Keratinocyte (primary cell): ENCODE results near the gene ATP8A2. TPM values are rescaled to one million over a fixed set of nuclear protein-coding genes. Genes with fewer than 3 reads are reported as not detected.
A peak's percentile ranks its signal among the peaks of the same experiment; 100 is the strongest.

ENCODE experiments used
- DNase-seq: peaks from one replicate; pipeline ENCODE4 v3.0.0-alpha.2; 2011; ENCODE audit warnings: low read depth, missing footprints, low spot score
- FAIRE-seq: peaks from 2 replicates; lab custom pipeline; 2011; peaks lifted over from hg19 to GRCh38; lab: Jason Lieb, UNC
- H2AFZ ChIP-seq: 2 replicates; pipeline ENCODE4 v1.6.0; 2012; ENCODE audit warnings: low read length, control low read depth, inconsistent platforms; ENCODE audit not compliant: control insufficient read depth
- H3K27ac ChIP-seq: 2 replicates; pipeline ENCODE4 v1.5.1; 2011; ENCODE audit warnings: low read length; ENCODE audit not compliant: control insufficient read depth, insufficient read depth
- H3K27me3 ChIP-seq: 3 replicates; pipeline ENCODE4 v1.6.0; 2011; ENCODE audit warnings: low read length; ENCODE audit not compliant: control insufficient read depth, insufficient read depth; ENCODE audit errors: extremely low read depth
- H3K36me3 ChIP-seq, 2 experiments: 2 replicates in 1 of 2; 3 replicates in 1 of 2; pipeline ENCODE4 v1.5.1; 2011; ENCODE audit warnings: low read length in 2 of 2, mild to moderate bottlenecking in 1 of 2; ENCODE audit not compliant: control insufficient read depth in 2 of 2, insufficient read depth in 2 of 2; ENCODE audit errors: extremely low read depth in 1 of 2
- H3K4me1 ChIP-seq: 3 replicates; pipeline ENCODE4 v1.5.1; 2011; ENCODE audit warnings: low read length; ENCODE audit not compliant: control insufficient read depth, insufficient read depth; ENCODE audit errors: extremely low read depth
- H3K4me2 ChIP-seq: 3 replicates; pipeline ENCODE4 v1.6.0; 2011; ENCODE audit warnings: low read depth, low read length; ENCODE audit not compliant: control insufficient read depth, insufficient read depth; ENCODE audit errors: extremely low read depth
- H3K4me3 ChIP-seq, 3 experiments: fragments of 200-600 bp in 1 of 3; sonication (generic) in 1 of 3; 2 replicates in 2 of 3; 3 replicates in 1 of 3; pipeline ENCODE4 v1.5.1; 2011 to 2016; ENCODE audit warnings: low read length in 3 of 3, mild to moderate bottlenecking in 3 of 3, control low read depth in 2 of 3, inconsistent platforms in 1 of 3, low read depth in 1 of 3, mixed read lengths in 1 of 3, mixed run types in 1 of 3, moderate library complexity in 1 of 3; ENCODE audit not compliant: control insufficient read depth in 2 of 3, insufficient read depth in 2 of 3; ENCODE audit errors: extremely low read depth in 1 of 3
- H3K79me2 ChIP-seq: 2 replicates; pipeline ENCODE4 v1.6.0; 2012; ENCODE audit warnings: low read length; ENCODE audit not compliant: control insufficient read depth, insufficient read depth
- H3K9ac ChIP-seq: 3 replicates; pipeline ENCODE4 v1.6.0; 2011; ENCODE audit warnings: low read length; ENCODE audit not compliant: control insufficient read depth, insufficient read depth; ENCODE audit errors: extremely low read depth
- H3K9me1 ChIP-seq: 3 replicates; pipeline ENCODE4 v1.6.0; 2011; ENCODE audit warnings: low read length; ENCODE audit not compliant: control insufficient read depth, insufficient read depth; ENCODE audit errors: extremely low read depth
- H3K9me3 ChIP-seq: 2 replicates; pipeline ENCODE4 v1.5.1; 2012; ENCODE audit warnings: low read depth, low read length; ENCODE audit not compliant: control insufficient read depth
- H4K20me1 ChIP-seq: 3 replicates; pipeline ENCODE4 v1.6.0; 2011; ENCODE audit warnings: low read length; ENCODE audit not compliant: control insufficient read depth, insufficient read depth; ENCODE audit errors: extremely low read depth
- EZH2 ChIP-seq: IDR thresholded peaks from one replicate; pipeline ENCODE4 v1.6.1; 2012; ENCODE audit warnings: inconsistent platforms, mild to moderate bottlenecking, low read length, moderate library complexity
- dilution Hi-C: fragments of 300-500 bp; cut with MboI; formaldehyde crosslinking; loops from one replicate; pipeline ENCODE4 v1.7.0; 2020; ENCODE audit warnings: low sequenced_read_pairs; ENCODE audit not compliant: extremely low pct_ligation_motif_present
- polyA plus RNA-seq, 5 experiments: library from polyadenylated mRNA; depleted of rRNA in 3 of 5; stranded (reverse) in 3 of 5; stranded (forward) in 1 of 5; unstranded in 1 of 5; fragments of >200 nt; gene quantifications; 1 replicate in 1 of 5; 2 replicates in 3 of 5; 3 replicates in 1 of 5; pipeline versions ENCODE4 v1.2.1 to v1.2.3, GENCODE V29; 2011 to 2012; ENCODE audit warnings: missing spikeins in 2 of 5, low read depth in 1 of 5, low replicate concordance in 1 of 5
- TF ChIP-seq, protein P1 (sequence below), 3 experiments: IDR thresholded peaks in 1 of 3; conservative IDR thresholded peaks in 1 of 3; optimal IDR thresholded peaks in 1 of 3; 2 replicates in 2 of 3; 3 replicates in 1 of 3; pipeline versions ENCODE3 to v1.5.1; 2011; ENCODE audit warnings: low read length in 3 of 3, mild to moderate bottlenecking in 3 of 3, moderate library complexity in 2 of 3, control low read depth in 1 of 3, inconsistent platforms in 1 of 3; ENCODE audit not compliant: insufficient read depth in 2 of 3; ENCODE audit errors: extremely low read depth in 1 of 3

The ATP8A2 gene
- polyA plus RNA-seq, 1 donor (not counting 4 experiments of a cell fraction or from before 2014, with no cell fraction given), result 0.16 TPM

DNA sequence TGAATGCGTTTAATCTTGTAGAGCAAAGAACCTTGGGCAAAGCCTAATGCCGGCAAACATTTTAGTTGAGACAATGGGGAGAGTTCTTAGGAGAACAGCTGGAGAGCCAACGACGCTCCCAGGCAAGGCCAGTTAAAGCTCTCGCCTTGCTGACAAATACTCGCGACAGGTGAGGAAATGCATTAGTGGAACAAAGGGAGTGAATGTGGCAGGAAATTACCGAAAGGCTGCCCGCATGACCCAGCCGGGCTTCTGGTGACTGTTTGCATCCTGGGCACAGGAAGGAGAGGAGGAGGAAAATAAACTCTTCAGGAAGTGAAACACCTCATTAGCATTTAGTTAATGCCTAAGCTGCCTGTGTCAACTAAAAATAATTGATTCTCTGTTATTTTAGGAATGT is 605.4 kb downstream of the ATP8A2 start:
- Histone ChIP-seq H3K27me3 (no peaks in the 10 kb centered on the region), H3K9me3 (no peaks in the 10 kb centered on the region), H3K4me1 (no peaks in the 10 kb centered on the region), H3K36me3 (no peaks in the 10 kb centered on the region), H3K4me2 (peak overlapping the region; percentile 9), H3K79me2 (no peaks in the 10 kb centered on the region), H2AFZ (peak overlapping the region; percentile 59), H3K27ac (no peak overlapping the region), H3K9me1 (no peaks in the 10 kb centered on the region), H3K4me3 (no peak overlapping the region), H4K20me1 (no peaks in the 10 kb centered on the region), H3K9ac (no peak overlapping the region)
- TF ChIP-seq, protein P1, sequence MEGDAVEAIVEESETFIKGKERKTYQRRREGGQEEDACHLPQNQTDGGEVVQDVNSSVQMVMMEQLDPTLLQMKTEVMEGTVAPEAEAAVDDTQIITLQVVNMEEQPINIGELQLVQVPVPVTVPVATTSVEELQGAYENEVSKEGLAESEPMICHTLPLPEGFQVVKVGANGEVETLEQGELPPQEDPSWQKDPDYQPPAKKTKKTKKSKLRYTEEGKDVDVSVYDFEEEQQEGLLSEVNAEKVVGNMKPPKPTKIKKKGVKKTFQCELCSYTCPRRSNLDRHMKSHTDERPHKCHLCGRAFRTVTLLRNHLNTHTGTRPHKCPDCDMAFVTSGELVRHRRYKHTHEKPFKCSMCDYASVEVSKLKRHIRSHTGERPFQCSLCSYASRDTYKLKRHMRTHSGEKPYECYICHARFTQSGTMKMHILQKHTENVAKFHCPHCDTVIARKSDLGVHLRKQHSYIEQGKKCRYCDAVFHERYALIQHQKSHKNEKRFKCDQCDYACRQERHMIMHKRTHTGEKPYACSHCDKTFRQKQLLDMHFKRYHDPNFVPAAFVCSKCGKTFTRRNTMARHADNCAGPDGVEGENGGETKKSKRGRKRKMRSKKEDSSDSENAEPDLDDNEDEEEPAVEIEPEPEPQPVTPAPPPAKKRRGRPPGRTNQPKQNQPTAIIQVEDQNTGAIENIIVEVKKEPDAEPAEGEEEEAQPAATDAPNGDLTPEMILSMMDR (optimal IDR thresholded peaks at IDR 0.05 in 1 of 3, IDR thresholded peaks at IDR 0.05 in 1 of 3, conservative IDR thresholded peaks at IDR 0.05 in 1 of 3; ENCODE audit: extremely low read depth in 1 of 3, insufficient read depth in 2 of 3, low read length in 3 of 3), result no peak
- TF ChIP-seq EZH2, result no peak
- FAIRE-seq (no peak), DNase-seq (no peak)
- dilution Hi-C loops, result no loop called here

DNA sequence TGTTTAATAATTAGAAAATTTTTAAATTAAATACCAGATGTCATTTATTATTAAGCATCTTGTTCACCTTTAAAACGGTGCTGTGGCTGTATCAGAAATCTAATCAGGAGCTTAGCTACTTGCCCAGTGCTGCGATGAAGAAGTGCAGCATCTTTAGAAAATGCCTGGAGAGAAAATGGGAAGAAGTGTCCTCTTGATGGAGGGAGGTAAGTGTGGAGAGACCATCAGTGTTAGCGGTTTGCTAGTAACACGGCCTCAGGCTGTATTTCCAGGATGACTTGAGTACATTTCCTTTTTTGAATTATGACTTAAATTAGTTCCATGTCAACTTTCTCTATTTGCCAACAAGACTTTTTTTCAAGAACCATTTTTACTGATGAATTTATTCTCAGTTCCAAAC is 605.9 kb downstream of the ATP8A2 start:
- dilution Hi-C loops, result no loop called here
- Histone ChIP-seq H3K27ac (no peak overlapping the region), H3K9ac (no peak overlapping the region), H3K4me3 (no peak overlapping the region), H3K27me3 (no peaks in the 10 kb centered on the region), H4K20me1 (no peaks in the 10 kb centered on the region), H3K79me2 (no peaks in the 10 kb centered on the region), H3K9me1 (no peaks in the 10 kb centered on the region), H3K4me2 (peak overlapping the region; percentile 9), H3K36me3 (no peaks in the 10 kb centered on the region), H3K9me3 (no peaks in the 10 kb centered on the region), H2AFZ (no peak overlapping the region), H3K4me1 (no peaks in the 10 kb centered on the region)
- DNase-seq, result no peak
- FAIRE-seq, result no peak
- TF ChIP-seq, protein P1 (optimal IDR thresholded peaks at IDR 0.05 in 1 of 3, IDR thresholded peaks at IDR 0.05 in 1 of 3, conservative IDR thresholded peaks at IDR 0.05 in 1 of 3; ENCODE audit: extremely low read depth in 1 of 3, insufficient read depth in 2 of 3, low read length in 3 of 3), result no peak
- TF ChIP-seq EZH2, result no peak
